Measurements from ENCODE around the gene RBCK1. TPM values are rescaled to one million over a fixed set of nuclear protein-coding genes. Genes with fewer than 3 reads are reported as not detected.
"Not testable (repeated sequence)": the region's sequence is repeated elsewhere in the genome, so short reads cannot be mapped to it uniquely, and the experiment has no call there.

RBCK1 gene
- total RNA-seq, 2 donors from 2014 or later, result 157 to 159 TPM

DNA sequence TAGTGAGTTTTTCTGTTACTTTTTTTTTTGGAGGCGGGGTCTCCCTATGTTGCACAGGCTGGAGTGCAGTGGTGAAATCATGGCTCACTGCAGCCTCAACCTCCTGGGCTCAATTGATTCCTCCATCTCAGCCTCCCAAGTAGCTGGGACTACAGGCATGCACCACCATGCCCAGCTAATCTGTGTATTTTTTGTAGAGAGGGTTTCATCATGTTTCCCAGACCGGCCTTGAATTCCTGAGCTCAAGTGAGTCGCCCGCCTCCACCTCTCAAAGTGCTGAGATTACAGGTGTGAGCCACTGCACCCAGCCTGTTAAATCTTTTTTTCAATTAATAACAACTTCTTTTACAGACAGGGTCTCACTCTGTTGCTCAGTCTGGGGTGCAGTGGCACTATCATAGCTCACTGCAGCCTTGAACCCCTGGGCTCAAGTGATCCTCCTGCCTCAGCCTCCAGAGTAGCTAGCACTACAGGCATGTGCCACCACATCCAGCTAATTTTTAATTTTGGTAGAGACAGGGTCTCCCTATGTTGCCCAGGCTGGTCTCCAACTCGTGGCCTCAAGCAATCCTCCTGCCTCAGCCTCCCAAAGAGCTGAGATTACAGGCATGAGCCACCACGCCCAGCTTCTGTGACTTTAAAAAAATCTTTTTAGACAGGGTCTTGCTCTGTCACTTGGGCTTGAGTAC is 68.6 kb downstream of the RBCK1 start:
- peaks cover 7 to 11% of the 10 kb centered on the region in 2 donors for H3K4me1 Mint-ChIP-seq (ENCODE audit: low read depth in 2 of 2)
- DNase-seq (ENCODE audit: low spot score); H3K36me3 Mint-ChIP-seq; H3K27ac Mint-ChIP-seq; ATAC-seq; H3K9me3 Mint-ChIP-seq; H3K4me3 Mint-ChIP-seq; H3K27me3 Mint-ChIP-seq: not testable (repeated sequence)

DNA sequence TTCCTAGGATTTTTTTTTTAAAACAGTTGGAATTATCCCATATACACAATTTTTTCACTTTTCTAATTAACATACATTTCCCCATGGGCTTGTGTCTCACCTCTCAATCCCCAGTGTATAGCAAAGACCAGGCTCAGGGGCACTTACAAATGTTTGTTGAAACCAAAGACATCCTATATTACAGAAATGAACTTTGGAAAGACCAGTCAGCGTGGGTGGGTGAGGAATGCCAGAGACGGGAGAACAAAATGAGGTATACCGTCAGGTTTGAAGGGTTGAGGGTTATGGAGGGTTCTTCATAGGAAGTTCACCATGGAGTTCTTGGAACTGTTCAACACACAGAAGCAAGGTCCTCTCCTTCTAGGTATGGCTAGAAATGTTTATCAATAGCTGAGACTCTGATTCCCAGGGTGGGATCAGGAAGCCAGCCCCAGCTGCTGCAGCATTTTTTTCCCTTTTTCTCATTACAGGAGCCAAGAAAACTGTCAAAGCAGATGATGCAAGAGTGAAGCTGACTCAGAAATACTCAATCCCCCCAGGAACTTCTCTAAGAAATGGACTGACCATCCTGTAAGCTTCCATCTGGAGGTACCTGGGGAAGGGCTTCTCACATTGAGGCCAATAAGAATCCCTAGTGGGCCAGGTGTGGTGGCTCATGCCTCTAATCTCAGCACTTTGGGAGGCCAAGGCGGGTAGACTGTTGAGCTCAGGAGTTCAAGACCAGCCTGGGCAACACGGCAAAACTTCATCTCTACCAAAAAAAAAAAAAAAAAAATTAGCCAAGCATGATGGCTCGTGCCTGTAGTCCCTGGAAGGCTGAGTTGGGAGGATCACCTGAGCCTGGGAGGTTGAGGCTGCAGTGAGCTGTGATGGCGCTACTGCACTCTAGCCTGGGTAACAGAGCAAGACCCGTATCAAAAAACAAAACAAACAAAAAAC is 70.2 kb downstream of the RBCK1 start:
- Mint-ChIP-seq H3K4me3 (no peak overlapping the region), H3K9me3 (no peaks in the 10 kb centered on the region), H3K4me1 (ENCODE audit: low read depth in 2 of 2) (peaks cover 7 to 8% of the 10 kb centered on the region in 2 donors), H3K27ac (peak overlapping the region in 1 of 2 donors; percentile 36), H3K27me3 (no peaks in the 10 kb centered on the region), H3K36me3 (peaks cover 14% of the 10 kb centered on the region)
- ATAC-seq (no peak), DNase-seq (ENCODE audit: low spot score) (no peak)

DNA sequence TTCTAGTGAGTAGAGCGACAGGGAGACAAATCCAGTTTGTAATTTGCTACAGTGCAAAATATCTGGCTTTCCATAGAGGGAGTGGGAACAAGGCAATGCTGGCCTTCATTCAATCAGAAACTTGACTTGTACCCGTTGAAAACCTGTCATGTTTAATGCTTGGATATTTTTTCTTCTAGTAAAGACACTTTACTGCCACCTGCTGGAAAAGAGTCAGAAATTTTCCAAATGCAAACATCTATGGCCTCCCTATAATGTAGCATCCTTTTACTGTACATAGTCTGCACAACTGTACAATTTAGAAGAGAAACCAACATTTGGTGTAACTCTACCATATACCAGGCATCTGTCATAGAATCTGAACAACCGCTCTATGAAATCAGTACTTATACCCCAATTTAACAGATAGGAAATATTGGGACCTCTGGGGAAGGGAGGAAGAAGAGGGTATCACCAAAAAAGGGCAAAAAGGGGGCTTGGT is 70.9 kb downstream of the RBCK1 start:
- Mint-ChIP-seq H3K36me3 (peaks cover 15% of the 10 kb centered on the region), H3K9me3 (no peaks in the 10 kb centered on the region), H3K27ac (peak overlapping the region in 1 of 2 donors; percentile 36), H3K4me3 (no peak overlapping the region), H3K4me1 (ENCODE audit: low read depth in 2 of 2) (peaks cover 7 to 8% of the 10 kb centered on the region in 2 donors), H3K27me3 (no peaks in the 10 kb centered on the region)
- DNase-seq (ENCODE audit: low spot score) (no peak), ATAC-seq (peak; percentile 59 to 62)

- peaks cover 15% of the 10 kb centered on the region for H3K36me3 Mint-ChIP-seq
- ATAC-seq, result no peak
Observed at GRCh38 chr20:479487-479886, 71.4 kb downstream of the RBCK1 start.

GRCh38 chr20:480044-480443 is 71.9 kb downstream of the RBCK1 start:
- H3K27me3 Mint-ChIP-seq, result no peaks in the 10 kb centered on the region
- no peaks in the 10 kb centered on the region for H3K9me3 Mint-ChIP-seq
- no peak overlapping the region for H3K27ac Mint-ChIP-seq
- H3K4me3 Mint-ChIP-seq, result no peak overlapping the region
- ATAC-seq (no peak), DNase-seq (ENCODE audit: low spot score) (no peak)
- peaks cover 7 to 8% of the 10 kb centered on the region in 2 donors for H3K4me1 Mint-ChIP-seq (ENCODE audit: low read depth in 2 of 2)
- H3K36me3 Mint-ChIP-seq, result peaks cover 15% of the 10 kb centered on the region

More at GRCh38 chr20:479487-479886, 71.4 kb downstream of the RBCK1 start:
- no peak overlapping the region for H3K4me3 Mint-ChIP-seq
- H3K9me3 Mint-ChIP-seq, result no peaks in the 10 kb centered on the region
- DNase-seq (ENCODE audit: low spot score), result no peak
- H3K27me3 Mint-ChIP-seq, result no peaks in the 10 kb centered on the region
- H3K27ac Mint-ChIP-seq, result peak overlapping the region in 1 of 2 donors; percentile 36
- peaks cover 7 to 8% of the 10 kb centered on the region in 2 donors for H3K4me1 Mint-ChIP-seq (ENCODE audit: low read depth in 2 of 2)

DNA sequence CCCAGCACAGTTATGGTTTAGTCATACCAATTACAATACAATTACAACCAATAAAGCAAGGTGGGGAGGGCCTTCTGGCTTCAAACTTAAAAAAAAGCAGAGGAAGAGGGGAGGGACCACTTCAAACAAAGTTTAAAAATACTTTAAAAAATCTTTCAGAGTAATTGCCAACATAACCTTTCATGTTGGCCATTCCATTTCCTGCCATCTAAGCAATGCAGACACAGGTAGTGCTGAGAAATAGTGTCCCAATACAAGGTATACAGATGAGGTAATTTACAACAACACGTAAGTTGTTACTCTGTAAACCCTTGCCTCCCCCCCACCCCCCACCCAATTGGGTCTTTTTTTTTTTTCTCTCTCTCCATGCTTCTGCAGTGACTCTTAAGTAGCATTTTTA is 73.1 kb downstream of the RBCK1 start:
- no peaks in the 10 kb centered on the region for H3K27me3 Mint-ChIP-seq
- H3K4me3 Mint-ChIP-seq, result no peak overlapping the region
- H3K4me1 Mint-ChIP-seq (ENCODE audit: low read depth in 2 of 2), result peaks cover 7 to 8% of the 10 kb centered on the region in 2 donors
- ATAC-seq, result no peak
- H3K36me3 Mint-ChIP-seq, result peaks cover 20% of the 10 kb centered on the region
- no peak overlapping the region for H3K27ac Mint-ChIP-seq
- no peaks in the 10 kb centered on the region for H3K9me3 Mint-ChIP-seq
- DNase-seq (ENCODE audit: low spot score), result no peak

Other genes with a start within 250 kb of the RBCK1 start
- gene DEFB128, start 218.6 kb upstream of the RBCK1 start, total RNA-seq, result not detected
- gene DEFB129, start 181.0 kb upstream of the RBCK1 start, total RNA-seq, result not detected
- not detected for gene DEFB132, start 150.6 kb upstream of the RBCK1 start, total RNA-seq
- gene C20orf96, start 117.5 kb upstream of the RBCK1 start, total RNA-seq, result 1 to 10 TPM; 2.0 to 6.2 TPM
- 10 to 100 TPM; 18.7 to 20.6 TPM for gene ZCCHC3, start 110.7 kb upstream of the RBCK1 start, total RNA-seq
- gene SOX12, start 82.7 kb upstream of the RBCK1 start, total RNA-seq, result 1 to 10 TPM in 1 of 2 donors, under 1 TPM in 1; 0.36 to 1.5 TPM
- gene NRSN2, start 61.2 kb upstream of the RBCK1 start, total RNA-seq, result 1 to 10 TPM; 3.6 to 5.5 TPM
- gene TRIB3, start 27.5 kb upstream of the RBCK1 start, total RNA-seq, result 10 to 100 TPM; 18.0 to 21.6 TPM
- 10 to 100 TPM; 46.4 to 56.8 TPM for gene TBC1D20, start 54.2 kb downstream of the RBCK1 start, total RNA-seq
- gene CSNK2A1, start 135.5 kb downstream of the RBCK1 start, total RNA-seq, result 100 to 1,000 TPM; 134 to 163 TPM
- gene TCF15, start 202.0 kb downstream of the RBCK1 start, total RNA-seq, result under 1 TPM in 1 of 2 donors, not detected in 1; 0.36 TPM
- 10 to 100 TPM; 19.4 to 30.2 TPM for gene SRXN1, start 244.9 kb downstream of the RBCK1 start, total RNA-seq

Measured in natural killer cell treated with Interleukin-12 subunit alpha and Interleukin-12 subunit beta and Interleukin-15 and Interleukin-18, amount 100 ng/mL, for 72 hours (primary cell).